GM19395 (cell line): ENCODE data around the gene NR0B2.

Experiments
- ATAC-seq: cut with Tn5 transposase; IDR thresholded peaks from one replicate; pipeline ENCODE4 v1.9.1; 2021; ENCODE audit warnings: mild to moderate bottlenecking, moderate library complexity; ENCODE audit not compliant: unreplicated experiment

The NR0B2 gene

GRCh38 chr1:26938004-26938658 is 24.4 kb upstream of the NR0B2 start:
- ATAC-seq: no peak

GRCh38 chr1:26936823-26937222 is 23.0 kb upstream of the NR0B2 start:
- no peak for ATAC-seq

GRCh38 chr1:26932531-26932930 is 18.8 kb upstream of the NR0B2 start:
- no peak for ATAC-seq

- no peak for ATAC-seq
These were observed 9.9 kb upstream of the NR0B2 start for GRCh38 chr1:26923711-26924110.

GRCh38 chr1:26922901-26923300 is 9.1 kb upstream of the NR0B2 start:
- no peak for ATAC-seq

- no peak for ATAC-seq
These were observed 8.6 kb upstream of the NR0B2 start for GRCh38 chr1:26922431-26922729.

- ATAC-seq: peak; percentile 96
These were observed 8.0 kb upstream of the NR0B2 start, which contains the start of gene NUDC for GRCh38 chr1:26921540-26922430. Gene NUDC (plus strand): TSS chr1:26921743. CDS start chr1:26921849, 106 bp downstream.

- ATAC-seq: peak; percentile 32
These were observed 7.4 kb upstream of the NR0B2 start for GRCh38 chr1:26921126-26921539.

GRCh38 chr1:26915204-26915842 is 1.5 kb upstream of the NR0B2 start:
- no peak for ATAC-seq

GRCh38 chr1:26913389-26913753 is 404 bp downstream of the NR0B2 start:
- ATAC-seq: no peak

GRCh38 chr1:26912147-26912490 is 1.7 kb downstream of the NR0B2 start:
- no peak for ATAC-seq

- no peak for ATAC-seq
These were observed 2.2 kb downstream of the NR0B2 start for GRCh38 chr1:26911399-26912146.

- ATAC-seq: no peak
These were observed 3.2 kb downstream of the NR0B2 start for GRCh38 chr1:26910343-26911160.

GRCh38 chr1:26909951-26910342 is 3.8 kb downstream of the NR0B2 start:
- ATAC-seq: no peak

- no peak for ATAC-seq
These were observed 6.5 kb downstream of the NR0B2 start for GRCh38 chr1:26907071-26907917.

- ATAC-seq: no peak
These were observed 12.8 kb downstream of the NR0B2 start for GRCh38 chr1:26900815-26901511.

GRCh38 chr1:26900001-26900814 is 13.6 kb downstream of the NR0B2 start, which contains the start of gene GPATCH3:
Gene GPATCH3 (minus strand): TSS chr1:26900467. CDS start chr1:26900442, 25 bp downstream.
- ATAC-seq: peak; percentile 78

- no peak for ATAC-seq
These were observed 16.4 kb downstream of the NR0B2 start for GRCh38 chr1:26897351-26897750.
